ENCODE data around the gene CPNE6.

Gene CPNE6

DNA sequence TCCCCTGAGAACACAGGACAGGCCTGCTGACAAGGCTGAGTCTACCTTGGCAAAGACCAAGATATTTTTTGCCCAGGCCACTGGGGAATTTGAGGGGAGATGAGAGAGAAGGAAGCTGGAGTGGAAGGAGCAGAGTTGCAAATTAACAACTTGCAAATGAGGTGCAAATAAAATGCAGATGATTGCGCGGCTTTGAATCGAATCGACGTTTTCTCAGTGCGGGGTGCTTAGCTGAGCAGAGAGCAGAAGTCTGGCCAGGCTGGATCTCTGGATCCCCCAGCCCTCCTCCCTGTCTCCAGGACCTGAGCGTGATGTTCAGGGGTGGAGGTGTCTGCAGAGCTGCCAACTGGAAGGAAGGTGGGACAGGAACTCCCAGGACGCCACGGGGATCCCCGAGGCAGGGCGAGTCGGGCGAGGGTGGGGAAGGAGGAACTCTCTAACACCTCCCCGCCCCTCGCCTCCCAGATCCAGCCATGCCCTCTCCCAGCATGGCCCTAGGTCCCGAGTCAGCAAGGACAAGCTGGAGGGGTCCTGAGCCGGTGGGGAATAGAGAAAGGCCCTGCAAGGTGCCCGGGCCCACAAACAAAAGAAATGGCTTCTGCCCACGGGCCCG is 20.1 kb upstream of the CPNE6 start:
- in situ Hi-C loops (cut with HindIII; ENCODE audit: low pct_unique_long_range_greater_than_20kb, low sequenced_read_pairs) = no loop called here
- DNase-seq (ENCODE audit: low read depth in 1 of 2, low spot score in 1 of 2) = no peak
- TF ChIP-seq JUND (IDR thresholded peaks at IDR 0.05; ENCODE audit: low read depth) = no peak

- TF ChIP-seq JUND (IDR thresholded peaks at IDR 0.05; ENCODE audit: low read depth) = no peak
- in situ Hi-C loops (cut with HindIII; ENCODE audit: low pct_unique_long_range_greater_than_20kb, low sequenced_read_pairs) = no loop called here
- peak; percentile 60 to 64 for DNase-seq (ENCODE audit: low read depth in 1 of 2, low spot score in 1 of 2)
Observed at GRCh38 chr14:24051789-24052655, 19.3 kb upstream of the CPNE6 start, which contains the start of gene CARMIL3. TSS of gene CARMIL3 (plus strand) at chr14:24052009. CDS start at chr14:24052154, 145 bp downstream.

GRCh38 chr14:24052656-24053547 is 18.5 kb upstream of the CPNE6 start:
- in situ Hi-C loops (cut with HindIII; ENCODE audit: low pct_unique_long_range_greater_than_20kb, low sequenced_read_pairs) = no loop called here
- DNase-seq (ENCODE audit: low read depth in 1 of 2, low spot score in 1 of 2) = no peak
- no peak for TF ChIP-seq JUND (IDR thresholded peaks at IDR 0.05; ENCODE audit: low read depth)

DNA sequence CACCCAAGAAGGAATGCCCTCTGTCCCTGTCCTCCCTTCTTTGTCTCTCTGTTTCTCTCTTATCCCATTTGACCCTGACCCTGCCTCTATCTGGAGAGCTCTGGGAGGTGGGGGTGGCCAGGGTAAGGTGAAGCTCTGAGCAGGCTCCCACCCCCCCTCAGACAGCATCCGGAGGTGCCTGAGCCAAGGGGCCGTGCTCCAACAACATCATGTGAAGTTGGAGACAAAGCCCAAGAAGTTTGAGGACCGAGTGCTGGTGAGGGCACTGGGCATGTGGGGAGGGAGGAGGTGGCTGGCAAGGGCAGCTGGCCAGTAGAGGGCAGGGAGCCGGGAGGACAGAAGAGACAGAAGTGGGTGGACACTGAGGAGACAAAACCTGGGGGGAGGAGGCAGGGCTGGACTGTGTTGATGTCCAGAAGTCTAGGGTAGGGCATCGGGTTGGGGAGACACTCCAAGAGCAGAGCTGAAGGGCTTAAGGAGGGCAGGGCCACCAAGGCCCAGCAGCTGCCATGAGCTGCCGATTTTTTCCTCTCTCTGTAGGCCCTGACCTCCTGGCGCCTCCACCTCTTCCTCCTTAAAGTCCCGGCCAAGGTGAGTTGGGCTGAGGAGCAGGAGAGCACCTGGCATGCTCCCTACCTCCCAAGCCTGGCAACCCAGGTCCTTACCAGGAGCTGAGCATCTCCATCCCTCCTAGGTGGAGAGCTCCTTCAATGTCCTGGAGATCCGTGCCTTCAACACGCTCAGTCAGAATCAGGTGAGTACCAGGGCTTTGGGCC is 17.6 kb upstream of the CPNE6 start:
- in situ Hi-C loops (cut with HindIII; ENCODE audit: low pct_unique_long_range_greater_than_20kb, low sequenced_read_pairs) = no loop called here
- TF ChIP-seq JUND (IDR thresholded peaks at IDR 0.05; ENCODE audit: low read depth) = no peak
- DNase-seq (ENCODE audit: low read depth in 1 of 2, low spot score in 1 of 2) = no peak

DNA sequence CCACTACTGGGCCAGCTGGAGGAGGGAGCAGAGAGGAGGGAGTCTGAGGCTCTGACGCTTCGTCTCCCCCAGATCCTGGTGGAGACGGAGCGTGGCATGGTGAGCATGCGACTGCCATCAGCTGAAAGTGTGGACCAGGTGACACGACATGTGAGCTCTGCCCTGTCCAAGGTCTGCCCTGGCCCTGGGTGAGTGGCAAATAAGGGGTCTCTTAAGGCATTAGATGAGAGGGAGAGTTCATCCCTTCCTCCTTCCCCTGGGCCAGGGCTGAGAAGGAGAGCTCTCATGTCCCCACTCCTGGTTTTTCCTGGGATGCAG is 17.1 kb upstream of the CPNE6 start:
- no peak for DNase-seq (ENCODE audit: low read depth in 1 of 2, low spot score in 1 of 2)
- in situ Hi-C loops (cut with HindIII; ENCODE audit: low pct_unique_long_range_greater_than_20kb, low sequenced_read_pairs) = no loop called here
- TF ChIP-seq JUND (IDR thresholded peaks at IDR 0.05; ENCODE audit: low read depth) = no peak

- in situ Hi-C loops (cut with HindIII; ENCODE audit: low pct_unique_long_range_greater_than_20kb, low sequenced_read_pairs) = no loop called here
- no peak for DNase-seq (ENCODE audit: low read depth in 1 of 2, low spot score in 1 of 2)
- TF ChIP-seq JUND (IDR thresholded peaks at IDR 0.05; ENCODE audit: low read depth) = no peak
Observed at GRCh38 chr14:24054646-24055045, 16.7 kb upstream of the CPNE6 start.

- no peak for DNase-seq (ENCODE audit: low read depth in 1 of 2, low spot score in 1 of 2)
- TF ChIP-seq JUND (IDR thresholded peaks at IDR 0.05; ENCODE audit: low read depth) = no peak
- in situ Hi-C loops (cut with HindIII; ENCODE audit: low pct_unique_long_range_greater_than_20kb, low sequenced_read_pairs) = no loop called here
Observed at GRCh38 chr14:24055971-24056799, 15.2 kb upstream of the CPNE6 start.

DNA sequence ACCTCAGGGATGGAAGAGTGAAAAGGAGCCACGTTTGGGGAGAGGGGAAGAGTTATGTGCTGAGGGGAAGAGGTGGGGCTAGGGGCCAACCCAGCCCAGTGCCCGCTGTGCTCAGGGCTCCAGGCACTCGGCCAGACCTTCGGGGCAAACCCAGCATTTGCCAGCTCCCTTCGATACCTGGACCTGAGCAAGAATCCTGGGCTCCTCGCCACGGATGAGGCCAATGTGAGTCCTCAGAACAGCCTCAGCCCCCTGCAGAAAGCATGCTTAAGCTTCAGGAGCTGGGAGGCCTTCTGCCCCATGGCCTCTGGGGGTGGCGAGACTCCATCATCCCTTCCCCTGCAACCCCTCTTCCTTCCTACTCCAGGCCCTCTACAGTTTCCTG is 14.6 kb upstream of the CPNE6 start:
- no peak for DNase-seq (ENCODE audit: low read depth in 1 of 2, low spot score in 1 of 2)
- no peak for TF ChIP-seq JUND (IDR thresholded peaks at IDR 0.05; ENCODE audit: low read depth)
- in situ Hi-C loops (cut with HindIII; ENCODE audit: low pct_unique_long_range_greater_than_20kb, low sequenced_read_pairs) = no loop called here

DNA sequence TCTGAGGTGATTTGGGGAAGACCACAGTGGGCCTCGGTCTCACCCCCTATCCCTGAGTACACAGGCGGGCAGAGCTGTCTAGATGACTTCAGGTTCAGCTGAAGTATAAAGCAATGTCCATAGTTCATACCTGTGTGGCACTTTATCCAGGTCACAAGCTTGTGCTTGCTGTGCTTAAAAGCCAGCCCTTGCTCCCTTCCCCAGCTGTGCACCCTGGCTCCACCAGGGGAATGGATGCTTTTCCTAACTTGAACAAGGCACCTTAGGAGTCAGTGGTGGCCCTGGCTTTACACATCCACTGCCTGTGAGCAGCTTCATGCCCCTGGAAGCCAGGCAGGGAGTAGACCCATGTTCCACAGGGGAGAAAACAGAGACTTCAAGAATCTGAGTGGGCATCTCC is 14.1 kb upstream of the CPNE6 start:
- no peak for DNase-seq (ENCODE audit: low read depth in 1 of 2, low spot score in 1 of 2)
- in situ Hi-C loops (cut with HindIII; ENCODE audit: low pct_unique_long_range_greater_than_20kb, low sequenced_read_pairs) = no loop called here
- no peak for TF ChIP-seq JUND (IDR thresholded peaks at IDR 0.05; ENCODE audit: low read depth)

DNA sequence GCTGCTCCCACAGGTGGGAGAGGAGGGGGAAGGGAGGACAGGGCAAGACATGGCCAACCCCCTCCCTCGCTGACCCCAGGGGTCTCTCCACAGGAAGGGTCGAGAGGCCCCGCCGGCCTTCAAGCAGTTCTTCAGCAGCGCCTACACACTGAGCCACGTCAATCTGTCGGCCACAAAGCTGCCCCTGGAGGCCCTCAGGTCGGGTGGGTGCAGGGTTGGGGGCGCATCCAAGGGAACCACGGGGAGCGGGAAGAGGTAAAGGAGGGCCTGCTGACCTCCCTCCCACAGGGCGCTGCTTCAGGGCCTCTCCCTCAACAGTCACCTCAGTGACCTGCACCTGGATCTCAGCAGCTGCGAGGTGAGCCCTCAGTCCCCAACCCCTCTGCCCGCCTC is 13.5 kb upstream of the CPNE6 start:
- in situ Hi-C loops (cut with HindIII; ENCODE audit: low pct_unique_long_range_greater_than_20kb, low sequenced_read_pairs) = no loop called here
- no peak for DNase-seq (ENCODE audit: low read depth in 1 of 2, low spot score in 1 of 2)
- no peak for TF ChIP-seq JUND (IDR thresholded peaks at IDR 0.05; ENCODE audit: low read depth)

DNA sequence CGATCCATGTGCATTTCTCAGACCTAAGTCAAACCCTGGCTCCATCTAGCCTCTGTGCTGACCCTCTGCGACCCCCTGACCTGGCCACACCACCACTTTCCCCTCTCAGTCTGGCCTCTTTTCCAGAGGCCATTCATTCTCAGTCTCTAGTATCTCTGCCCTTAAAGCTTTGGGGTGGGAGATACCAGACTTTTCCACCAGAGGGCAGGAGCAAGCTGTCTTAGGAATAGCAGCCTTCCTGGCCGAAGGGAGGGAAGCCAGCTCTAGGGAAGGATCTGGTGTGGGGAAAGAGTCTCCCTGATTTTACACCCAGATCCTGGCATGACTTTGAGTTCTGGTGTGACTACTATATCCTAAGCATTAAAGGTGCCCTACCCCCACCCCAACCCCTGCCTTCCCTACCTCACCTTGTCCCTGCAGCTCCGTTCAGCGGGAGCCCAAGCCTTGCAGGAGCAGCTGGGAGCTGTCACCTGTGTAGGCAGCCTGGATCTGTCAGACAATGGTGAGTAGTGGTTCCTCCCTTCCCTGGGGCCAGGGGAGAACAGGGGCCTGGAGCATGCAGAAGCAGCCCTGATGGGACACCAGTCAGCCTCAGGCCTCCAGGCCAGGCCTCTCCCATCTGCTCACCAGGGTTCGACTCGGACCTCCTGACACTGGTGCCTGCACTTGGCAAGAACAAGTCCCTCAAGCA is 13.0 kb upstream of the CPNE6 start:
- in situ Hi-C loops (cut with HindIII; ENCODE audit: low pct_unique_long_range_greater_than_20kb, low sequenced_read_pairs) = no loop called here
- TF ChIP-seq JUND (IDR thresholded peaks at IDR 0.05; ENCODE audit: low read depth) = no peak
- peak; percentile 76 to 79 for DNase-seq (ENCODE audit: low read depth in 1 of 2, low spot score in 1 of 2)
